ENCODE measurements around the gene PRICKLE4.

- TF ChIP-seq EZH2 (IDR thresholded peaks at IDR 0.05; ENCODE audit: insufficient read depth, low read length) (no peak), CTCF (IDR thresholded peaks at IDR 0.05; ENCODE audit: insufficient read depth, low read depth, low read length) (no peak)
These were observed 35.0 kb downstream of the PRICKLE4 start for GRCh38 chr6:41815587-41815986.

Measured in astrocyte (in vitro differentiated cells and primary cell).